ENCODE results near the gene FAM227B.

The FAM227B gene

DNA sequence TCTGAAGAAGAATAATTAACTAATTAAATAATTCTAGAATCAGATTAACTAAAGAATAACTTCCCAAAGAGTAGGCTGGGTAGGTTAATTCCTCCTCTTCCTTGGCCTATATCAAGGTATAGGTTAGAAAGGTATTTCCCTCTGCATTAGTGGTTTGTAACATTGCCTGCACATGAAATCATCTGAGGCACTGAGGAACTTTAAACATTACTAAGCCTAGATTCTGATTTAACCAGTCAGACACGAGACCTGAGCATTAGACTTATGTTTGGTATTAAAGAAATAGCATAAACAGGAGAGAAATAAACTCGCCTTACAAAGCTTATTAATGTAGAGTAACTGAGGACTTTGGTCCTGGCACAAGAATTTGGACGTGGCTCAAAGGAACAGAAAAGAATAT is 113.4 kb downstream of the FAM227B start:
- Histone ChIP-seq H3K27ac (ENCODE audit: poor library complexity, severe bottlenecking) (peak overlapping the region; percentile 16), H3K36me3 (ENCODE audit: low read depth) (no peaks in the 10 kb centered on the region), H3K9me3 (ENCODE audit: severe bottlenecking) (peaks cover 4% of the 10 kb centered on the region), H3K4me3 (ENCODE audit: severe bottlenecking) (no peak overlapping the region), H3K27me3 (ENCODE audit: insufficient read depth, poor library complexity, severe bottlenecking) (no peaks in the 10 kb centered on the region), H3K4me1 (ENCODE audit: insufficient read depth, poor library complexity, severe bottlenecking) (peaks cover 20% of the 10 kb centered on the region)
- DNase-seq (ENCODE audit: low spot score) (no peak), ATAC-seq (ENCODE audit: low read depth) (peak; percentile 87)
- TF ChIP-seq, protein P1, sequence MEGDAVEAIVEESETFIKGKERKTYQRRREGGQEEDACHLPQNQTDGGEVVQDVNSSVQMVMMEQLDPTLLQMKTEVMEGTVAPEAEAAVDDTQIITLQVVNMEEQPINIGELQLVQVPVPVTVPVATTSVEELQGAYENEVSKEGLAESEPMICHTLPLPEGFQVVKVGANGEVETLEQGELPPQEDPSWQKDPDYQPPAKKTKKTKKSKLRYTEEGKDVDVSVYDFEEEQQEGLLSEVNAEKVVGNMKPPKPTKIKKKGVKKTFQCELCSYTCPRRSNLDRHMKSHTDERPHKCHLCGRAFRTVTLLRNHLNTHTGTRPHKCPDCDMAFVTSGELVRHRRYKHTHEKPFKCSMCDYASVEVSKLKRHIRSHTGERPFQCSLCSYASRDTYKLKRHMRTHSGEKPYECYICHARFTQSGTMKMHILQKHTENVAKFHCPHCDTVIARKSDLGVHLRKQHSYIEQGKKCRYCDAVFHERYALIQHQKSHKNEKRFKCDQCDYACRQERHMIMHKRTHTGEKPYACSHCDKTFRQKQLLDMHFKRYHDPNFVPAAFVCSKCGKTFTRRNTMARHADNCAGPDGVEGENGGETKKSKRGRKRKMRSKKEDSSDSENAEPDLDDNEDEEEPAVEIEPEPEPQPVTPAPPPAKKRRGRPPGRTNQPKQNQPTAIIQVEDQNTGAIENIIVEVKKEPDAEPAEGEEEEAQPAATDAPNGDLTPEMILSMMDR (IDR thresholded peaks at IDR 0.05; ENCODE audit: poor library complexity, severe bottlenecking) = no peak

GRCh38 chr15:49506341-49506740 is 114.3 kb downstream of the FAM227B start:
- TF ChIP-seq, protein P1 (IDR thresholded peaks at IDR 0.05; ENCODE audit: poor library complexity, severe bottlenecking) = no peak
- Histone ChIP-seq H3K4me1 (ENCODE audit: insufficient read depth, poor library complexity, severe bottlenecking) (peaks cover 20% of the 10 kb centered on the region), H3K4me3 (ENCODE audit: severe bottlenecking) (no peak overlapping the region), H3K27ac (ENCODE audit: poor library complexity, severe bottlenecking) (peak overlapping the region; percentile 16), H3K36me3 (ENCODE audit: low read depth) (no peaks in the 10 kb centered on the region), H3K27me3 (ENCODE audit: insufficient read depth, poor library complexity, severe bottlenecking) (no peaks in the 10 kb centered on the region), H3K9me3 (ENCODE audit: severe bottlenecking) (peaks cover 4% of the 10 kb centered on the region)
- DNase-seq (ENCODE audit: low spot score) (no peak), ATAC-seq (ENCODE audit: low read depth) (peak; percentile 89)

DNA sequence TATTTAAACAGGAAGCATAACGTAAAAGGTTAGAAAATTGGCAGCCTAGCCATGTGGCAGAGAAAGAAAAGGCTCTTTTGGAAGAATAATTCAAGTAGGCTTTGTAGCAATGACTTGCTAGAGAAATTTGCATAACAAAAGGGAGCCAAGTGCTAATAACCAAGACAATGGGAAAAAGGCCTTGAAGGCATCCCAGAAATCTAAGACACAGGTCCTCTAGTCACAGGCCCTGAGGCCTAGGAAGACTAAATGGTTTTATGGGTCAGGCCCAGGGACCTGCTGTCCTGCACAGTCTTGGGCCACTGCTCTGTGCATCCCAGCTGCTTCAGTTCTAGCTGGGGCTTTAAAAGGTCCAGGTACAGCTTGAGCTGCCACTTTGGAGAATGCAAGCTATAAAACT is 119.0 kb downstream of the FAM227B start:
- Histone ChIP-seq H3K36me3 (ENCODE audit: low read depth) (no peaks in the 10 kb centered on the region), H3K27me3 (ENCODE audit: insufficient read depth, poor library complexity, severe bottlenecking) (no peaks in the 10 kb centered on the region), H3K4me3 (ENCODE audit: severe bottlenecking) (no peak overlapping the region), H3K27ac (ENCODE audit: poor library complexity, severe bottlenecking) (no peak overlapping the region), H3K4me1 (ENCODE audit: insufficient read depth, poor library complexity, severe bottlenecking) (peaks cover 11% of the 10 kb centered on the region), H3K9me3 (ENCODE audit: severe bottlenecking) (peaks cover 4% of the 10 kb centered on the region)
- DNase-seq (ENCODE audit: low spot score) (no peak), ATAC-seq (ENCODE audit: low read depth) (no peak)
- TF ChIP-seq, protein P1 (IDR thresholded peaks at IDR 0.05; ENCODE audit: poor library complexity, severe bottlenecking) = no peak

- DNase-seq (ENCODE audit: low spot score) = no peak
- peaks cover 40% of the 10 kb centered on the region for H3K4me1 ChIP-seq (ENCODE audit: insufficient read depth, poor library complexity, severe bottlenecking)
- H3K27me3 ChIP-seq (ENCODE audit: insufficient read depth, poor library complexity, severe bottlenecking) = no peaks in the 10 kb centered on the region
- TF ChIP-seq, protein P1 (IDR thresholded peaks at IDR 0.05; ENCODE audit: poor library complexity, severe bottlenecking) = no peak
- no peaks in the 10 kb centered on the region for H3K9me3 ChIP-seq (ENCODE audit: severe bottlenecking)
- peak overlapping the region; percentile 65 for H3K27ac ChIP-seq (ENCODE audit: poor library complexity, severe bottlenecking)
- H3K4me3 ChIP-seq (ENCODE audit: severe bottlenecking) = no peak overlapping the region
- peak; percentile 59 for ATAC-seq (ENCODE audit: low read depth)
- H3K36me3 ChIP-seq (ENCODE audit: low read depth) = no peaks in the 10 kb centered on the region
Measured at GRCh38 chr15:49495993-49496753, 124.4 kb downstream of the FAM227B start.

- H3K9me3 ChIP-seq (ENCODE audit: severe bottlenecking) = no peaks in the 10 kb centered on the region
- ATAC-seq (ENCODE audit: low read depth) (peak; percentile 53), DNase-seq (ENCODE audit: low spot score) (no peak)
- H3K4me1 ChIP-seq (ENCODE audit: insufficient read depth, poor library complexity, severe bottlenecking) = peaks cover 40% of the 10 kb centered on the region
- TF ChIP-seq, protein P1 (IDR thresholded peaks at IDR 0.05; ENCODE audit: poor library complexity, severe bottlenecking) = no peak
- H3K36me3 ChIP-seq (ENCODE audit: low read depth) = no peaks in the 10 kb centered on the region
- H3K27ac ChIP-seq (ENCODE audit: poor library complexity, severe bottlenecking) = peak overlapping the region; percentile 65
- H3K27me3 ChIP-seq (ENCODE audit: insufficient read depth, poor library complexity, severe bottlenecking) = no peaks in the 10 kb centered on the region
- H3K4me3 ChIP-seq (ENCODE audit: severe bottlenecking) = no peak overlapping the region
Measured at GRCh38 chr15:49494842-49495241, 125.8 kb downstream of the FAM227B start.

Measured in RWPE2 (cell line).